Measurements from ENCODE around the gene POU2F1.
A peak's percentile ranks its signal among the peaks of the same experiment; 100 is the strongest.

The POU2F1 gene

DNA sequence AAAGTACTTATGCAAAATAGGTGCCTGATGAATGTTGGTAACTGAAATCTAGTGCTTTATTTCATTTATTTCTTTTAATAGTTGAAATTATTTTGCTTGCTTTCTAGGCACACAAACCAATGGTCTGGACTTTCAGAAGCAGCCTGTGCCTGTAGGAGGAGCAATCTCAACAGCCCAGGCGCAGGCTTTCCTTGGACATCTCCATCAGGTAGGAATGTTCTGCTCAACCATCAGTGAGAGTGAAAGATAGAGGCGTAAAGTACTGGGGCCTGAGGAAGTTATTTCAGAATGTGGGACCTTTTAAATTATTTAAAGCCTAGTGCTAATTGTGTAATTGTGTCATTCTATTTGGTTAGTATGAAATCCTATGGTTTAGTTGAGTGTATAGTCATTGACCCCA, 144.7 kb downstream of the POU2F1 start:
- DNase-seq (ENCODE audit: low read depth in 2 of 2): no peak

GRCh38 chr1:167367705-167368104, 147.0 kb downstream of the POU2F1 start:
- no peak for DNase-seq (ENCODE audit: low read depth in 2 of 2)

DNA sequence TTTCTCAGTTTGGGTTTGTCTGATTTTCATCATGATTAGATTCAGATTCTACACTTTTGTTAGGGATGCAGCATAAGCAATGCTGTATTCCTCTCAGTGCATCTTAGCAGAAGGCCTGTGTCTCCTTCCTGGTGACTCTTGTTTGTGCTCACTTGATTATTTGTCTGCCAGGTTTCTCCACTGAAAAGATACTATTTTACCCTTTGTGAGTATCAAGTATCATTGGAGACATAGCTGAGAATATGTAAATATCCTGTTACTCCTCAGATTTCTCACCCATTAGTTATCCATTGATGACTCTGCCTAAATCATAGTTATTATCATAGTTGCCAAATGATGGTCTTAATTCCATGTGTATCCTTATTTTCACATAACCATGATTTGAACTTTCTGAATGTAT, 148.5 kb downstream of the POU2F1 start:
- no peak for DNase-seq (ENCODE audit: low read depth in 2 of 2)

DNA sequence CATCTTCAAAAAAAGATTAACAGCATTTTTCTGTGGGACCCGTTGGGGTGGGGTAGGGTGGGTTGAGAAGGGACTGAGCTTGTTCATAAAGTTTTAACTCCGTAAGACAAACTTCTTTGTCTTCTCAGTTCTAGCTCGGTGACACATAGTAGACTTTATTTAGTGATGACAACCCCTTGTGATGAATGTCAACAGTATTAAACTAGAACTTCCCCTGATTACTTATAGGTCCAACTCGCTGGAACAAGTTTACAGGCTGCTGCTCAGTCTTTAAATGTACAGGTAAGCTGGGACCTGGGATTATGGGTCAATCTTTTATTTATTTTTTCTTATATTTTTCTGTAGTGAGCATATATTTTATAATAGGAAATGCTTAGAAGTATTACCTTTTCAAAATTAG, 149.2 kb downstream of the POU2F1 start:
- DNase-seq (ENCODE audit: low read depth in 2 of 2): no peak

DNA sequence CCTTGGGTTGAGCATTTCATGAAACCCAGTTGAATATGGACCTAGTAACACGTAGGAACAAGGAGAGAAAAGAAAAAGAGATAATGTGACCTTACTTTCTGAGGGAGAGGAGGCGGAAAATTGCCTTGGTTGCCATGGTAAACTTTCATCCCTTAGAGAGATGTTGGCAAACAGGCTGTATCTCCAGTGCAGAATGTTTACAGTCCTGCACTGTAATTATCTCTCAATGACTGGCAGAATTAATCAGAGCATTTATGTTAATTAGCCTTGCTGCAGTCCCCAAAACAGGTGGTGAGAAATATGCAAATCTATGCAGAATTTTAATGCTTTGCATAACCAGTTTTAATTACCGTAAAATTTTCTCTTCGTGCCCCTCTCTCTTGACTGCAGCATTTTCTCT, 150.3 kb downstream of the POU2F1 start:
- DNase-seq (ENCODE audit: low read depth in 2 of 2): no peak

DNA sequence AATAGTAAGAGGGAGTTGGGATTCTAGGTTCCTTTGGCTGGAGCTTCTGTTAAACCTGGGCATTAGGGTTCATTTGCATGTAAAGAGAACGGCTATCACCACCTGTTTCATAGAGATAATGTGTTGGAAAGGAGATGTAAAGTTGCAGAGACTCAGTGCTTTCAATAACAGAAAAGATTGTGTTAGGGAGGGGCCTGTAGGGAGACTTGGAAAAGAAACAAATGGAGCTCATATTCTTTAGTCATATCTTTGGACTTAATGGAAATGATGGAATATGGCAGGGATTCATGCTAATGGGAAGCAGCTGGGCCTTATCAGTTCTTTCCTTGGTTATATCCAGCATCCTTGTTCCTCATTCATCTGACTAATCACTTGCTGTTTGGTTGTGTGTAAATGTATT, 152.7 kb downstream of the POU2F1 start:
- peak; percentile 29 to 35 for DNase-seq (ENCODE audit: low read depth in 2 of 2)

DNA sequence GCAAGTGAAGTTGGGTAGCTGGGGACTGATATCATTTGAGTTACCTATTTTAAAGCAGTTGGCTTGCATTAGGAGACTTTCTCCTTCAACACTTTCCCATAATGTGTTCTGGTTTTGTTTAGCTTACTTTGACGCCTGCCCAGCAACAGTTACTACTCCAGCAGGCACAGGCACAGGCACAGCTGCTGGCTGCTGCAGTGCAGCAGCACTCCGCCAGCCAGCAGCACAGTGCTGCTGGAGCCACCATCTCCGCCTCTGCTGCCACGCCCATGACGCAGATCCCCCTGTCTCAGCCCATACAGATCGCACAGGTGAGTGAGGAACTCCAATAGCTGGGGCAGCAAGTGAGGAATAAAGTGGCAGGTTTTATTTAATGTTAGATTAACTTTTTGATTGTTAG, 153.3 kb downstream of the POU2F1 start:
- DNase-seq (ENCODE audit: low read depth in 2 of 2): no peak

DNA sequence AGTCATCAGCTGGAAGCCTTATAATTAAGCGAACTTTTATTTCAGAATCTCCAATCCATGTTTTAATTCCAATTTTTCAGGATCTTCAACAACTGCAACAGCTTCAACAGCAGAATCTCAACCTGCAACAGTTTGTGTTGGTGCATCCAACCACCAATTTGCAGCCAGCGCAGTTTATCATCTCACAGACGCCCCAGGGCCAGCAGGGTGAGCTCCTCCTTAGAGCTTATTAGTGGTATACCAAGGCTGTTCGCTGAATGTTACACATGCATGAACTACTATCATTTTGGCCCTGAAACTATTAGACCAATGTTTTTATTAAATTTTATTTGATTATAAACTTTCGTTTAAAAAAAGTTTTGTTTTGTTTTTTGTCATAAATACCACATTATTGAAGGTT, 155.3 kb downstream of the POU2F1 start:
- DNase-seq (ENCODE audit: low read depth in 2 of 2): no peak

GRCh38 chr1:167387251-167387910, 166.7 kb downstream of the POU2F1 start:
- no peak for DNase-seq (ENCODE audit: low read depth in 2 of 2)

DNA sequence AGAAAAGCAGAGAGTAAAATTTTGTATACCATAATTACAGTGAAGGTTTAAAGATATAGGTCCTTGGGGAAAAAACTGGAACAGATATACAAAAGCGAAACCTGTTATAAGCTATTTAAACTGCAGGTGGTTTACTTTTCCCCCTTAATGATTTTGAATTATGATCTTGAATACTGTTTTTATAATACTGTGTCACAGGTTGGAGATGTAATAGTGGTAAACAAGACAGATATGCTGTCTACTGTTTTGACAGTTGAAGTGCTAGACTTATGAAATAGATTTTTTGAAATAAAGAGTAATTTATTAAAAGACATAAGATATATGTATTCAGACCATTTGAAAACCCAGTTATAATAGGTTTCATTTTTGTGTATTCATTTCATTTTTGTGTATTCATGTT, 168.3 kb downstream of the POU2F1 start:
- no peak for DNase-seq (ENCODE audit: low read depth in 2 of 2)

GRCh38 chr1:167392200-167392696, 171.6 kb downstream of the POU2F1 start:
- DNase-seq (ENCODE audit: low read depth in 2 of 2): no peak

DNA sequence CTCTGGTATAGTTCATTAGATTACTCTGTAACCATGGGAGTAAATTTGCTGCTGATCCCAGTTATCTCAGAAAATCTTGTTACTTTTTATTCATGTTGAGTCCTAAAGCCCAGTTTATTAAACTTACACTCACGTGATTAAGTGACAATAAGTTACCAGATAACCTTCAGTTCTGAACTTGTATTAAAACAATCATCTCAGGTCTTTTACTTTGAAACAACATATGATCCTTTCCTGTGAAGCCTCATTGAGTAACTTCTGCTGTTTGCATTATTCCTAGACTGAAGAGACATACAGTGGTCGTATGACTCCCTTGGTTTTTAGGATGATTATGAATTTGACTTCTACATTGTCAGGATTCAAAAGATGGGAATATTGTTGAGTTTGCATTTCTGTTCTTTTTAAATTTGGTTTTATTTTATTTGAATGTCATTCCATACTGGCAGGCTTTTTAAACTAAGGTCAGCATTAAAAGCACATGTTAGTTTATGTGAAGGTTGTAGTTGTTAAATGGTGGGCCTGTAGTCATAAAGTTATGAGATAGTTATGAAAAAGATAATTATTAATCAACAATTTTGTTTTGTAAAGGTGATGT, 179.8 kb downstream of the POU2F1 start:
- no peak for DNase-seq (ENCODE audit: low read depth in 2 of 2)

GRCh38 chr1:167401260-167401873, 180.7 kb downstream of the POU2F1 start:
- no peak for DNase-seq (ENCODE audit: low read depth in 2 of 2)

DNA sequence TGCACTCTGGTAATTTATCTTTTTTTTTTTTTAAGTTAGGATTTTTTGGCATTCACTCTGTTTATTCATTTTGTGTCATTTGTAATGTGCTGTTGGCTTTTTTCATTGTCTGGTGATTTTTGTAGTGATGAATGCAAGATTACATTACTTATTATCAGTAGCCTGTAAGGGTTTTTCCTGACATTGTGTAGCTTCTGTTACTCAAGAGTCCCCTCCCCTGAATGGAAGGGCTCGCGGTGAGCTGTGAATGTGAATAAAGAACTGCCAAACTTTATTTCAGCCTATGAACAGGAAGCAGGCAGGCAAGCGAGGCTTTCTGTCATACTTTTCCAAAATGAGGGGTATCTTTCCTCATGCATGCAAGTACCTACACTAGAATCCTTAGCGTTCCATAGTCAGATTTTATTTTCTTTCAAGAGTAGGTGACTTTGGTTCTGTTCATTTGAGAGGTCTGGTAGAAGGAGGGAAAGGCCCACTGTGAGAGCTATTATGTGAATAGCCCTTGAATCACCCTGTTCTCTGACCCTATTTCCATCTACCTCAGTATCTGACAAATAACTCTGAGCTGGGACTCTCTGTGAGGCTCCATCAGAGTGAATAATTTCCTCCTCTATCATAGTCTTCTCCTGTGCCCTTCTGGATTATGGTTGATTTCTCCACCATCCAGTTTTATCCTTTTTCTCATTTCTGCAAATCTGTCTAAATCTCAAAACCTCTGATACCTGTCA, 183.6 kb downstream of the POU2F1 start:
- DNase-seq (ENCODE audit: low read depth in 2 of 2): no peak

DNA sequence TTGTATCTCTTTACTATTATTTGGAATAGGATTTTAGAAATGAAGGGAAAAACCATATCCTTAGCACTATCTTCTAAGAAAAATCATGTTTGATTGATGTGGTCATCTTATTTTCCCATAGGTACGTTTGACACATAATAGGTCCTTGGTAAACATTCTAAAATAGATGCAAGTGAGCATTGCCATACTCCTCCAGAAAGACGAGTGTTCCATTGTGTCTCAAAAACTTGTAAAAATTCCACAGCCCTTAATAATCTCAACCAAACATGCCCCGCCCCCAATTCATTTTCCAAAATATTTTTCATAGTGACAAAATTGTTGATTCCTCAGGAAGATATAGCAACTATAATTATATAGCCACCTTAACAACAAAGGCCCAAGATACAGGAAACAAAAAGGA, 184.2 kb downstream of the POU2F1 start:
- DNase-seq (ENCODE audit: low read depth in 2 of 2): no peak

DNA sequence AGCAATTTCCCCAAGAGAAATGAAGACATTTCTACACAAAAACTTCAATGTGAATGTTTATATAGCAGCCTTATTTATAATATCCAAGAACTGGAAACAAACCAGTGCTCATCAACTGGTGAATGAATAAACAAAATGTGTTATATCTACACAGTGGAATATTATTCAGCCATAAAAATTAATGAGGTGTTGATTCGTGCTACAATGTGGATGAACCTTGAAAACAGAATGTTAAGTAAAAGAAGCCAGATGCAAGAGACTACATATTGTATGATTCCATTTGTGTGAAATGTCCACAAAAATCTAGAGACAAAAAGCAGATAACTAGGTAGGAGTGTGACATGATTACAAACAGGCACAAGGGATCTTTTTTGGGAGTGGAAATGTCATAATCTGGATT, 187.7 kb downstream of the POU2F1 start:
- DNase-seq (ENCODE audit: low read depth in 2 of 2): no peak

- DNase-seq (ENCODE audit: low read depth in 2 of 2): no peak
Measured at GRCh38 chr1:167409183-167409582, 188.5 kb downstream of the POU2F1 start.

GRCh38 chr1:167412072-167412471, 191.4 kb downstream of the POU2F1 start:
- DNase-seq (ENCODE audit: low read depth in 2 of 2): no peak

GRCh38 chr1:167412920-167413319, 192.2 kb downstream of the POU2F1 start:
- DNase-seq (ENCODE audit: low read depth in 2 of 2): no peak

DNA sequence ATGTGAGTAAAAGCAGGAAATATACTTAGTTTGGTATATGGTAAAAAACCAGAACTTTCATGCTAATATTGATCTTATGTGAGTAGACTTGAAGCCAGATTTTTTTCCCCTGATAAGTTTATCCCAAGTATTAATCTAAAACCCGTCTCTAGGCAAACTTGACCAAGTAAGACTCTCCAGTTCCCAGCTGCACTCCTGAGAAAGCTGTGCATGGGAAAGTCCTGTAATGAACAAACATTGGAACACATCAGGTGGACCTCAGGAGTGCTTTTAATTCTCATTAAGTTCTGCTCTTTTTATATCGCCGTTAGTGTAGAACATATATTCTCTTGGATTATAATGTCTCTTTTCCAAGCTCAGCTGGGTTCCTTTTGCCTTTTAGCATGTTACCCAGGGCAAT, 192.6 kb downstream of the POU2F1 start:
- DNase-seq (ENCODE audit: low read depth in 2 of 2): no peak

DNA sequence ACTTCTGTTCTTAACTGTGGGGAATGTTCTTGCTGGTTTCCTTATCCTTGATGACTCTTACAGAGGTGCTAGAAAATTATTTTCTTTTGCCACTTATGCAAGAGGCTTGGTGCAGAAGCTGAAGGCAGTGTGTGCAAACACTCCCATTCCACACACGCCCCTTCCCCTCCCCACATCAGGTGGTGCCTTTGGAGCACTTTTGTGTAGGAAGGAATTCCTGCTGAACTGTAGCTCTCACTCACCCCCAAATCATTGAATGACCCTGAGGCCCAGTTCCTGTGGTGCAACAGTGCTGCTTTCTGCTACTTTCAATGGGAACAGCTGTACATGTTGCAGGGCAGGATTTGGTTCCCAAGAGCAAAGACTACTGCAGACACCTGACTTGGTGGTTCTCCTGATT, 195.8 kb downstream of the POU2F1 start:
- no peak for DNase-seq (ENCODE audit: low read depth in 2 of 2)

DNA sequence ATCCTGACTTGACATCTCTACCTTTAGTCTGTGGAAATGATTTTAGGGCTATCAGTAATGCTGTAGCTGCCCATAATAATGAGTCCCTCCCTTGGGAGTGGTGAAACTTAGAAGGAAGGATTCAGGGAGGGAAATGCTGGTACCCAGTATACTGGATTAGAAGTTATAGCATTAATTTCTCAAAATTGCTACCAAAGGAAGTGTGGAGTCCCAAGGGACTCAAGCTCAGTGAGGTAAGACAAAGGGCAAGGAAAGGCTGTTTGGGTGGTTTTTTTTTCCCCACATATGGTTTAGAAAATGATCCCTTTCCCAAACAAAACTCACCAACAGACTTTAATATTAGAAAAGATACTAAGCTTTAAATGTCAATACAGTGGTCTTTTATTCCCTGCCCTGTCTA, 197.7 kb downstream of the POU2F1 start:
- DNase-seq (ENCODE audit: low read depth in 2 of 2): no peak

DNA sequence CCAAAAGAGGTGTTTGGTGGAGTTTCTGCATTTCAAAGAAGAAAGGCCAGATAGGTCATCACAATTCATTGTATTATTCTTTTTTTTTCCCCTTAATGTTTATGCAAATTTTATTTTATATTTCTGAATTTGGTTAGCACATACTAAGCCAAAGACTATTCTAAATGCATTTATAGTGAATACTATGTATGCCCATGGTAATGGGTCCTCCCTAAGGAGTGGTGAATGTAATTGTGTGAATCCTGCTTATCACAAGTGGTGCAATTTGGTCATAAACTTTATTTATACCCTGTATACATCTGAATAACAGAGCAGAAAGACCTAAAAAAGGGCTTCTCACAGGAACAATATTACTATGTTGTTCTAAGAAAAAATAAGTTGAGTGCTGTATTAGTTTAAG, 198.6 kb downstream of the POU2F1 start:
- DNase-seq (ENCODE audit: low read depth in 2 of 2): no peak

All from fibroblast of skin of left biceps (primary cell).